Effector memory CD8-positive, alpha-beta T cell (primary cell): ENCODE data around the gene SHC4.
"Not testable (repeated sequence)": the region's sequence is repeated elsewhere in the genome, so short reads cannot be mapped to it uniquely, and the experiment has no call there.

ENCODE experiments used
- ATAC-seq: fragments of 150-1000 bp; cut with Tn5 transposase; replicated peaks from 2 replicates; pipeline ENCODE4 v1.10.0; 2021; ENCODE audit warnings: mild to moderate bottlenecking, moderate library complexity
- DNase-seq, 3 experiments: peaks; one replicate each; pipeline ENCODE4 v3.0.0; 2021
- H3K27ac Mint-ChIP-seq, 2 donors: one replicate each; pipeline ENCODE4 v1.8.0; 2022; ENCODE audit warnings: mild to moderate bottlenecking in 2 of 2, mixed read lengths in 2 of 2, moderate library complexity in 2 of 2
- H3K27me3 Mint-ChIP-seq, 2 donors: one replicate each; pipeline ENCODE4 v1.8.0; 2022; ENCODE audit warnings: mixed read lengths in 2 of 2
- H3K36me3 Mint-ChIP-seq: one replicate; pipeline ENCODE4 v1.8.0; 2022; ENCODE audit warnings: mild to moderate bottlenecking, moderate library complexity, mixed read lengths; ENCODE audit not compliant: insufficient read depth
- H3K4me1 Mint-ChIP-seq, 2 donors: one replicate each; pipeline ENCODE4 v1.8.0; 2022; ENCODE audit warnings: low read depth in 2 of 2, mixed read lengths in 2 of 2
- H3K4me3 Mint-ChIP-seq, 2 donors: one replicate each; pipeline ENCODE4 v1.8.0; 2022; ENCODE audit warnings: mild to moderate bottlenecking in 2 of 2, mixed read lengths in 2 of 2, moderate library complexity in 2 of 2
- H3K9me3 Mint-ChIP-seq, 2 donors: one replicate each; pipeline ENCODE4 v1.8.0; 2022; ENCODE audit warnings: mixed read lengths in 2 of 2

The SHC4 gene

GRCh38 chr15:48858401-48858800 is 105.3 kb downstream of the SHC4 start:
- Mint-ChIP-seq H3K4me3 (no peak overlapping the region), H3K36me3 (no peaks in the 10 kb centered on the region), H3K9me3 (no peaks in the 10 kb centered on the region), H3K4me1 (no peaks in the 10 kb centered on the region), H3K27me3 (peaks cover 0 to 10% of the 10 kb centered on the region in 2 donors), H3K27ac (no peak overlapping the region)
- DNase-seq = no peak
- ATAC-seq = no peak

DNA sequence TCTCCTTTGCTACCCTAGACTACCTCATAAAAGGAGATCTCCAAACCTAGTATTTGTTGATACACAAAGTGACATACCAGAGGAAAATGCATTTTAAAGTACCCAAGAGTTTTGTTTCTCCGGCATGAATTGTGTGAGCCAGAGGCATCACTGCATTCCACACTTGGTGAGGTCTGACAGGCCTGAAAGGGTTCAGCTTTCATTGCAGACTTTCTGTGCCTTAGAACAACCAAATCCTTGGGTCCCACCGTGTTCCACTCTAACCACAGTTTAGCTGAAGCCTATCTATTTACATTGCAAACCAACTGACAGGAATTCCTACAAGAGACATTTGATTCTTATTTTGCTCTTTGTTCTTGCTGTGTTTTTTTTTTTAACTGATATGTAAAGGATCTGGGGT is 106.8 kb downstream of the SHC4 start:
- Mint-ChIP-seq H3K9me3 (no peaks in the 10 kb centered on the region), H3K27ac (no peak overlapping the region), H3K4me1 (no peaks in the 10 kb centered on the region), H3K4me3 (no peak overlapping the region), H3K27me3 (peaks cover 2 to 10% of the 10 kb centered on the region in 2 donors), H3K36me3 (no peaks in the 10 kb centered on the region)
- ATAC-seq (no peak), DNase-seq (no peak)

GRCh38 chr15:48855501-48856440 is 107.9 kb downstream of the SHC4 start:
- H3K27ac Mint-ChIP-seq = no peak overlapping the region
- H3K36me3 Mint-ChIP-seq = no peaks in the 10 kb centered on the region
- DNase-seq (no peak), ATAC-seq (no peak)
- H3K27me3 Mint-ChIP-seq = peaks cover 6 to 10% of the 10 kb centered on the region in 2 donors
- H3K9me3 Mint-ChIP-seq = no peaks in the 10 kb centered on the region
- no peak overlapping the region for H3K4me3 Mint-ChIP-seq
- H3K4me1 Mint-ChIP-seq = no peaks in the 10 kb centered on the region

DNA sequence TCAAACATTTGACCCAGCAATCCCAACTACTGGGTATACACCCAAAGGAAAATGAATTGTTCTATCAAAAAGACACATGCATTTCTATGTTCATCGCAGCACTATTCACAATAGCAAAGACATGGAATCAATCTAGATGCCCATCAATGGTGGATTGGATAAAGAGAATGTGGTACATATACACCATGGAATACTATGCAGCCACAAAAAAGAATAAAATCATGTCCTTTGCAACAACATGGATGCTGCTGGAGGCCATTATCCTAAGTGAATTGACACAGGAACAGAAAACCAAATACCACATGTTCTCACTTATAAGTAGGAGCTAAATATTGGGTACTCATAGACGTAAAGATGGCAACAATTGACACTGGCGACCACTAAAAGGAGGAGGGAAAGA is 109.3 kb downstream of the SHC4 start:
- DNase-seq, H3K4me1 Mint-ChIP-seq, ATAC-seq, H3K27ac Mint-ChIP-seq, H3K4me3 Mint-ChIP-seq, H3K36me3 Mint-ChIP-seq, H3K9me3 Mint-ChIP-seq: not testable (repeated sequence)
- H3K27me3 Mint-ChIP-seq = peaks cover 8 to 14% of the 10 kb centered on the region in 2 donors

DNA sequence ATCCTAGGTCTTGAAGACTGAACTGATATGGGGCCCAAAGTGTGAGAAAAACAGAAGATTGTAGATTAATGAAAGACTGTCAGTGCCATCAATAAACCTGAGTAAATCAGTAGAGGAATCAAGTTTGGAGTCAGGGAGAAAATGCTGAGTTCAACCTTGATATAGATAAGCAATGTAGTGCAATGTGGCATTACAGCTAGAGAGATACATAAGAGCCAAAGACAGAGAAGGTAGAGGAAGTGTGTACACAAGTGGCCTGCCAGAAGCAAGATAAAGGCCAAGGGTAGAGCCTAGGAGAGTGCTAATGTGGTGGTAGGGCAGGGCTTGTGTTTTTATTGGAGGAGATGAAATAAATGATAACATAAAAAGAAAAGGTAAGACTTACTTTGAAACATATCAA is 111.8 kb downstream of the SHC4 start:
- H3K36me3 Mint-ChIP-seq = no peaks in the 10 kb centered on the region
- H3K4me1 Mint-ChIP-seq = no peaks in the 10 kb centered on the region
- ATAC-seq = no peak
- H3K4me3 Mint-ChIP-seq = no peak overlapping the region
- no peak overlapping the region for H3K27ac Mint-ChIP-seq
- no peaks in the 10 kb centered on the region for H3K9me3 Mint-ChIP-seq
- no peak for DNase-seq
- H3K27me3 Mint-ChIP-seq = peaks cover 14 to 22% of the 10 kb centered on the region in 2 donors

- DNase-seq (no peak), ATAC-seq (no peak)
- H3K9me3 Mint-ChIP-seq = no peaks in the 10 kb centered on the region
- no peaks in the 10 kb centered on the region for H3K4me1 Mint-ChIP-seq
- H3K36me3 Mint-ChIP-seq = no peaks in the 10 kb centered on the region
- no peak overlapping the region for H3K27ac Mint-ChIP-seq
- no peak overlapping the region for H3K4me3 Mint-ChIP-seq
- H3K27me3 Mint-ChIP-seq = peaks cover 14 to 22% of the 10 kb centered on the region in 2 donors
These were observed 113.1 kb downstream of the SHC4 start for GRCh38 chr15:48850648-48851047.

- Mint-ChIP-seq H3K9me3 (no peaks in the 10 kb centered on the region), H3K27ac (no peak overlapping the region), H3K27me3 (peaks cover 7 to 13% of the 10 kb centered on the region in 2 donors), H3K4me3 (no peak overlapping the region), H3K36me3 (no peaks in the 10 kb centered on the region), H3K4me1 (no peaks in the 10 kb centered on the region)
- ATAC-seq = no peak
- no peak for DNase-seq
These were observed 118.6 kb downstream of the SHC4 start for GRCh38 chr15:48845123-48845522.

- DNase-seq (no peak), ATAC-seq (no peak)
- peaks cover 2 to 11% of the 10 kb centered on the region in 2 donors for H3K27me3 Mint-ChIP-seq
- no peaks in the 10 kb centered on the region for H3K9me3 Mint-ChIP-seq
- H3K27ac Mint-ChIP-seq = no peak overlapping the region
- no peak overlapping the region for H3K4me3 Mint-ChIP-seq
- no peaks in the 10 kb centered on the region for H3K36me3 Mint-ChIP-seq
- H3K4me1 Mint-ChIP-seq = no peaks in the 10 kb centered on the region
These were observed 121.2 kb downstream of the SHC4 start for GRCh38 chr15:48842501-48842900.

- ATAC-seq (no peak), DNase-seq (no peak)
- Mint-ChIP-seq H3K36me3 (no peaks in the 10 kb centered on the region), H3K9me3 (peaks cover 5 to 17% of the 10 kb centered on the region in 2 donors), H3K27ac (no peak overlapping the region), H3K27me3 (peaks cover 39 to 60% of the 10 kb centered on the region in 2 donors), H3K4me3 (no peak overlapping the region), H3K4me1 (no peaks in the 10 kb centered on the region)
These were observed 129.0 kb downstream of the SHC4 start for GRCh38 chr15:48834756-48835155.

GRCh38 chr15:48833526-48834239 is 130.0 kb downstream of the SHC4 start:
- Mint-ChIP-seq H3K27me3 (peaks cover 44 to 60% of the 10 kb centered on the region in 2 donors), H3K4me3 (no peak overlapping the region), H3K27ac (no peak overlapping the region), H3K9me3 (peaks cover 5 to 17% of the 10 kb centered on the region in 2 donors), H3K4me1 (no peaks in the 10 kb centered on the region), H3K36me3 (no peaks in the 10 kb centered on the region)
- DNase-seq = no peak
- ATAC-seq = no peak

DNA sequence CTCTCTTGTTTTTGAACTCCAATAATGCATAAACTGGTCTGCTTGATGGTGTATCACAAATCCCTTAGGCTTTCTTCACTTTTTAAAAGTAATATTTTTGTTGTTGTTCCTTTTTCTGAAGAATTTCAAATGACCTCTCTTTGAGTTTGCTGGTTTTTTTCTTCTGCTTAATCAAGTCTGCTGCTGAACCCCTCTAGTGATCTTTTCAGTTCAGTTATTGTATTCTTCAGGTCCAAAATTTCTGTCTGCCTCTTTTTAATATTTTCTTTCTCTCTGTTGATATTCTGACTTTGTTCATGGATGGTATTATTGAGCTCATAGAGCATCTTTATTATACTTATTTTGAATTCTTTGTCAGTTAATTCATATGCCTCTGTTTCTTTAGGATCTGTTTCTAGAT is 131.1 kb downstream of the SHC4 start:
- no peak for DNase-seq
- ATAC-seq = no peak
- H3K4me3 Mint-ChIP-seq = no peak overlapping the region
- H3K4me1 Mint-ChIP-seq = no peaks in the 10 kb centered on the region
- no peak overlapping the region for H3K27ac Mint-ChIP-seq
- peaks cover 5 to 17% of the 10 kb centered on the region in 2 donors for H3K9me3 Mint-ChIP-seq
- H3K27me3 Mint-ChIP-seq = peaks cover 35 to 59% of the 10 kb centered on the region in 2 donors
- no peaks in the 10 kb centered on the region for H3K36me3 Mint-ChIP-seq

DNA sequence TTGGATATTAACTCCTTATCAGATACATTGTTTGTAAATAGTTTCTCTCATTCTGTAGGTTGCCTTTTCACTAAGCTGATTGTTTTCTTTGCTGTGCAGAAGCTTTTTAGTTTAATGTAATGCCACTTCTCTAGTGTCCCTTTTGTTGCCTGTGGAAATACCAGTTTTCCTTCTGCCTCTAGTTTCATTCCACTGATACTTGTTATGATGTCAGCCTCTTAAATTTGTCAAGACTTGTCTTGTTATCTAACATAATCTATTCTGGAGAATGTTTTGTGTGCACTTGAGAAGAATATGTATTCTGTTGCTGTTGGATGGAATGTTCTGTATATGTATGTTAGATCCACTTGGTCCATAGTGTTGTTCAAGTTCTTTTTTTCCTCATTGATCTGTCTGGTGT is 134.8 kb downstream of the SHC4 start:
- DNase-seq (no peak), ATAC-seq (no peak)
- Mint-ChIP-seq H3K36me3 (no peaks in the 10 kb centered on the region), H3K9me3 (peaks cover 5 to 17% of the 10 kb centered on the region in 2 donors), H3K4me1 (no peaks in the 10 kb centered on the region), H3K4me3 (no peak overlapping the region), H3K27ac (no peak overlapping the region), H3K27me3 (peaks cover 23 to 28% of the 10 kb centered on the region in 2 donors)

- DNase-seq = no peak
- Mint-ChIP-seq H3K27me3 (peaks cover 18 to 24% of the 10 kb centered on the region in 2 donors), H3K36me3 (no peaks in the 10 kb centered on the region), H3K4me1 (no peaks in the 10 kb centered on the region), H3K4me3 (no peak overlapping the region), H3K27ac (no peak overlapping the region), H3K9me3 (peaks cover 5 to 14% of the 10 kb centered on the region in 2 donors)
- no peak for ATAC-seq
These were observed 135.2 kb downstream of the SHC4 start for GRCh38 chr15:48828471-48828870.

DNA sequence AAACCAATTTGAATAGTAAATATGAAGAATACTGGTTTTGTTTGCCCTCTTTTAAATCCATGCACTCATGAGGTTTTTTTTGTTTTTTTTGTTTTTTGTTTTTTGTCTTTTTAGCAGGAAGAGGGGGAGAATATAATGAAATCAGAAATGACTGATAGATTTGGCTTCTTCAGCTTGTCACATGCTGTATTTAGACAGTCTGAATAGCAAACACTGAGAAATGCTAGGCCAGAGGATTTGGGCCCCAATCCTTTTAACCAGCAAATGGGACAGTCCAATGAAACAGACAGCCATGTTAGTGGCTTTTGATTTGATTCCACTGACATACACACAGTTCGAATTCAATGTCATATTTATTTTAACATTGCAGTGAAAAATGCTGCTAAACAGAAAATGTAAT is 138.6 kb downstream of the SHC4 start:
- DNase-seq (no peak), ATAC-seq (no peak)
- Mint-ChIP-seq H3K27ac (no peak overlapping the region), H3K4me3 (no peak overlapping the region), H3K4me1 (no peaks in the 10 kb centered on the region), H3K27me3 (peaks cover 15 to 20% of the 10 kb centered on the region in 2 donors), H3K36me3 (no peaks in the 10 kb centered on the region), H3K9me3 (no peaks in the 10 kb centered on the region)
